ENCODE data around the gene CYSRT1.

The CYSRT1 gene

GRCh38 chr9:137227853-137228505 lies 3.0 kb downstream of the CYSRT1 start:
- no peak for TF ChIP-seq FOXM1 (IDR thresholded peaks at IDR 0.05; ENCODE audit: borderline replicate concordance)
- TF ChIP-seq NFRKB (IDR thresholded peaks at IDR 0.05), result no peak
- TF ChIP-seq FOXA1 (IDR thresholded peaks at IDR 0.05), result no peak
- TF ChIP-seq CTBP1 (IDR thresholded peaks at IDR 0.05; ENCODE audit: borderline replicate concordance), result no peak
- TF ChIP-seq FOXK2 (IDR thresholded peaks at IDR 0.05), result no peak
- POLR2A ChIA-PET, result interaction anchor here (1.0 to 1.8 kb wide), 3 partner anchors 27 to 141 kb away, joined by 3 to 5 read pairs (median 4); partner anchors contain the start of genes MAN1B1 and TPRN
- CTCF ChIA-PET, result interaction anchor here (0.6 to 1.7 kb wide), 4 partner anchors 9 to 97 kb away, joined by 3 to 9 read pairs (median 6); no protein-coding TSS in a partner anchor
- no peak for DNase-seq (ENCODE audit: extremely low spot score)

- CTCF ChIA-PET, result interaction anchor here (1.7 kb wide), 1 partner anchor 8 kb away, joined by 7 read pairs; no protein-coding TSS in a partner anchor
- TF ChIP-seq ARNT (IDR thresholded peaks at IDR 0.05), result no peak
- no peak for TF ChIP-seq TARDBP (IDR thresholded peaks at IDR 0.05)
- TF ChIP-seq PKNOX1 (IDR thresholded peaks at IDR 0.05), result no peak
- TF ChIP-seq ELF4 (IDR thresholded peaks at IDR 0.05), result no peak
- no peak for TF ChIP-seq ZNF384 (IDR thresholded peaks at IDR 0.05)
- TF ChIP-seq SUZ12 (IDR thresholded peaks at IDR 0.05), result no peak
- TF ChIP-seq FOXA1 (IDR thresholded peaks at IDR 0.05), result no peak
- TF ChIP-seq SP1 (IDR thresholded peaks at IDR 0.05), result no peak
- TF ChIP-seq NFRKB (IDR thresholded peaks at IDR 0.05), result no peak
- POLR2A ChIA-PET, result no interaction called here
- no peak for DNase-seq (ENCODE audit: extremely low spot score)
Observed at GRCh38 chr9:137228506-137228967, 3.6 kb downstream of the CYSRT1 start.

GRCh38 chr9:137228968-137229896 lies 4.3 kb downstream of the CYSRT1 start:
- ChIA-PET POLR2A (interaction anchor here (0.9 kb wide), 1 partner anchor 27 kb away, joined by 4 read pairs; no protein-coding TSS in a partner anchor), CTCF (no interaction called here)
- DNase-seq (ENCODE audit: extremely low spot score), result no peak
- no peak for TF ChIP-seq HDGF (IDR thresholded peaks at IDR 0.05; ENCODE audit: borderline replicate concordance)

- no peak for DNase-seq (ENCODE audit: extremely low spot score)
- ChIA-PET CTCF (no interaction called here), POLR2A (interaction anchor here (0.9 kb wide), 1 partner anchor 26 kb away, joined by 4 read pairs; no protein-coding TSS in a partner anchor)
- TF ChIP-seq LEF1 (IDR thresholded peaks at IDR 0.05; ENCODE audit: borderline replicate concordance) (no peak), HDGF (IDR thresholded peaks at IDR 0.05; ENCODE audit: borderline replicate concordance) (no peak), FOXM1 (IDR thresholded peaks at IDR 0.05; ENCODE audit: borderline replicate concordance) (no peak), SUZ12 (IDR thresholded peaks at IDR 0.05) (no peak), ELF4 (IDR thresholded peaks at IDR 0.05) (no peak), PKNOX1 (IDR thresholded peaks at IDR 0.05) (no peak), SP1 (IDR thresholded peaks at IDR 0.05) (no peak), NFRKB (IDR thresholded peaks at IDR 0.05) (no peak), ZNF384 (IDR thresholded peaks at IDR 0.05) (no peak), ARNT (IDR thresholded peaks at IDR 0.05) (no peak), CTBP1 (IDR thresholded peaks at IDR 0.05; ENCODE audit: borderline replicate concordance) (no peak), BHLHE40 (IDR thresholded peaks at IDR 0.05; ENCODE audit: borderline replicate concordance) (no peak)
Observed at GRCh38 chr9:137229903-137230704, 5.1 kb downstream of the CYSRT1 start.

- ChIA-PET CTCF (no interaction called here), POLR2A (no interaction called here)
- no peak for DNase-seq (ENCODE audit: extremely low spot score)
- TF ChIP-seq BHLHE40 (IDR thresholded peaks at IDR 0.05; ENCODE audit: borderline replicate concordance) (no peak), ZNF384 (IDR thresholded peaks at IDR 0.05) (no peak), SUZ12 (IDR thresholded peaks at IDR 0.05) (no peak), FOXA1 (IDR thresholded peaks at IDR 0.05) (no peak), LEF1 (IDR thresholded peaks at IDR 0.05; ENCODE audit: borderline replicate concordance) (no peak), TARDBP (IDR thresholded peaks at IDR 0.05) (no peak), CTBP1 (IDR thresholded peaks at IDR 0.05; ENCODE audit: borderline replicate concordance) (no peak), SP1 (IDR thresholded peaks at IDR 0.05) (no peak), FOXM1 (IDR thresholded peaks at IDR 0.05; ENCODE audit: borderline replicate concordance) (no peak), PKNOX1 (IDR thresholded peaks at IDR 0.05) (no peak), L3MBTL2 (conservative IDR thresholded peaks at IDR 0.05) (no peak), ARNT (IDR thresholded peaks at IDR 0.05) (no peak), HDGF (IDR thresholded peaks at IDR 0.05; ENCODE audit: borderline replicate concordance) (no peak), NFRKB (IDR thresholded peaks at IDR 0.05) (no peak), FOXK2 (IDR thresholded peaks at IDR 0.05) (no peak), ELF4 (IDR thresholded peaks at IDR 0.05) (no peak)
Observed at GRCh38 chr9:137230705-137231371, 5.9 kb downstream of the CYSRT1 start, which contains the start of gene SLC34A3. SLC34A3 (plus strand) TSS chr9:137230901; CDS start chr9:137231703, 802 bp downstream.

Data from HEK293T (cell line).